GM12878 (cell line): ENCODE data around the gene SIPA1. TPM values are rescaled to one million over a fixed set of nuclear protein-coding genes. Genes with fewer than 3 reads are reported as not detected.

ENCODE experiments used
- ATF7 ChIP-seq: fragments of 450-650 bp; IDR thresholded peaks from 2 replicates; pipeline ENCODE4 v1.6.1; 2016; ENCODE audit warnings: low read depth, mild to moderate bottlenecking
- CBX3 ChIP-seq: fragments of 200-600 bp; sonication (generic); IDR thresholded peaks from 2 replicates; pipeline ENCODE4 v1.6.1; 2016; ENCODE audit warnings: low read depth, borderline replicate concordance
- CBX5 ChIP-seq: sonication (generic); IDR thresholded peaks from 2 replicates; pipeline ENCODE4 v1.6.1; 2016; ENCODE audit warnings: low read depth, moderate library complexity, mild to moderate bottlenecking, inconsistent platforms
- EED ChIP-seq: sonication (generic); IDR thresholded peaks from 2 replicates; pipeline ENCODE4 v1.6.1; 2016; ENCODE audit warnings: antibody characterized with exemption, low read depth
- EP300 ChIP-seq, 2 experiments: fragments of 150-350 bp in 1 of 2; IDR thresholded peaks; 2 replicates each; pipeline ENCODE4 v1.6.1; 2011 to 2012; ENCODE audit warnings: low read depth in 2 of 2, low read length in 2 of 2, borderline replicate concordance in 1 of 2, improper control_type of control experiment in 1 of 2, inconsistent platforms in 1 of 2; ENCODE audit not compliant: control insufficient read depth in 1 of 2
- ETV6 ChIP-seq, 2 experiments: fragments of 450-650 bp in 1 of 2; IDR thresholded peaks in 1 of 2; conservative IDR thresholded peaks in 1 of 2; 2 replicates each; pipeline ENCODE4 v1.6.1; 2014; ENCODE audit warnings: antibody characterized with exemption in 1 of 2, borderline replicate concordance in 1 of 2, low read depth in 1 of 2, mild to moderate bottlenecking in 1 of 2, moderate library complexity in 1 of 2
- FOXK2 ChIP-seq: fragments of 450-650 bp; IDR thresholded peaks from 2 replicates; pipeline ENCODE4 v1.6.1; 2017; ENCODE audit warnings: mild to moderate bottlenecking, moderate library complexity
- HDAC6 ChIP-seq: fragments of 200-600 bp; sonication (generic); IDR thresholded peaks from one replicate; pipeline ENCODE4 v1.8.0; 2017; ENCODE audit warnings: antibody characterized with exemption; ENCODE audit not compliant: unreplicated experiment
- IRF4 ChIP-seq: IDR thresholded peaks from 2 replicates; pipeline ENCODE4 v1.6.1; 2011; ENCODE audit warnings: low read depth, low read length
- MEF2A ChIP-seq: IDR thresholded peaks from 2 replicates; pipeline ENCODE4 v1.6.1; 2011; ENCODE audit warnings: low read depth, mild to moderate bottlenecking, low read length, moderate library complexity; ENCODE audit not compliant: insufficient read depth
- MYC ChIP-seq: IDR thresholded peaks from 2 replicates; pipeline ENCODE4 v1.6.1; 2011; ENCODE audit warnings: mild to moderate bottlenecking, low read length, moderate library complexity, inconsistent platforms; ENCODE audit not compliant: insufficient read depth, insufficient replicate concordance, insufficient read length, severe bottlenecking
- NFYA ChIP-seq: IDR thresholded peaks from 2 replicates; pipeline ENCODE4 v1.6.1; 2011; ENCODE audit warnings: low read depth, mild to moderate bottlenecking, low read length, improper control_type of control experiment, borderline replicate concordance
- SIX5 ChIP-seq: IDR thresholded peaks from 2 replicates; pipeline ENCODE4 v1.6.1; 2011; ENCODE audit warnings: mild to moderate bottlenecking, low read depth, low read length, moderate library complexity; ENCODE audit not compliant: severe bottlenecking
- SMAD5 ChIP-seq: IDR thresholded peaks from 2 replicates; pipeline ENCODE4 v1.6.1; 2016; ENCODE audit warnings: antibody characterized with exemption, low read depth
- TCF12 ChIP-seq: IDR thresholded peaks from 2 replicates; pipeline ENCODE4 v1.6.1; 2011; ENCODE audit warnings: low read depth, mild to moderate bottlenecking, low read length
- TCF3 ChIP-seq: IDR thresholded peaks from 2 replicates; pipeline ENCODE4 v1.6.1; 2012; ENCODE audit warnings: low read depth, mild to moderate bottlenecking, low read length, borderline replicate concordance; ENCODE audit not compliant: insufficient read depth
- YBX1 ChIP-seq: fragments of 450-650 bp; IDR thresholded peaks from 2 replicates; pipeline ENCODE4 v1.6.1; 2016; ENCODE audit warnings: antibody characterized with exemption
- polyA plus RNA-seq, 11 experiments: library from polyadenylated mRNA; depleted of rRNA in 4 of 11; unstranded in 6 of 11; stranded (reverse) in 5 of 11; fragments of >200 nt; fragmentation: Nextera tagmentation in 4 of 11; fragmentation: Illumina TruSeq in 1 of 11; extraction: Ambion mirVana in 4 of 11; extraction: Trizol in 1 of 11; gene quantifications; 1 replicate in 1 of 11; 2 replicates in 10 of 11; pipeline versions ENCODE4 v1.2.1 to v1.2.3, GENCODE V29; 2011 to 2016; ENCODE audit warnings: inconsistent platforms in 2 of 11, missing spikeins in 2 of 11, low read depth in 1 of 11
- total RNA-seq, 4 experiments: library from RNA; depleted of rRNA in 3 of 4; stranded (reverse); fragments of >200 nt in 3 of 4; fragmentation: Illumina TruSeq in 1 of 4; extraction: Trizol in 1 of 4; gene quantifications; 2 replicates each; pipeline versions ENCODE4 v1.2.1 to v1.2.3, GENCODE V29; 2013 to 2021
- TF ChIP-seq, protein P1 (sequence below): IDR thresholded peaks from 2 replicates; pipeline ENCODE4 v1.6.1; 2011; ENCODE audit warnings: mild to moderate bottlenecking, low read depth, low read length, moderate library complexity; ENCODE audit not compliant: insufficient replicate concordance
- TF ChIP-seq, protein P2 (sequence below): fragments of 450-650 bp; IDR thresholded peaks from 2 replicates; pipeline ENCODE4 v1.6.1; 2017; ENCODE audit warnings: mild to moderate bottlenecking
- TF ChIP-seq, protein P3 (sequence below): fragments of 450-650 bp; IDR thresholded peaks from 2 replicates; pipeline ENCODE4 v1.6.1; 2016; ENCODE audit warnings: mild to moderate bottlenecking

Gene SIPA1
- total and polyA plus RNA-seq, 10 of the 15 experiments (the other 5 are each of a cell fraction or from before 2014, with no cell fraction given) = 1.0 to 139 (median 33.4) TPM

DNA sequence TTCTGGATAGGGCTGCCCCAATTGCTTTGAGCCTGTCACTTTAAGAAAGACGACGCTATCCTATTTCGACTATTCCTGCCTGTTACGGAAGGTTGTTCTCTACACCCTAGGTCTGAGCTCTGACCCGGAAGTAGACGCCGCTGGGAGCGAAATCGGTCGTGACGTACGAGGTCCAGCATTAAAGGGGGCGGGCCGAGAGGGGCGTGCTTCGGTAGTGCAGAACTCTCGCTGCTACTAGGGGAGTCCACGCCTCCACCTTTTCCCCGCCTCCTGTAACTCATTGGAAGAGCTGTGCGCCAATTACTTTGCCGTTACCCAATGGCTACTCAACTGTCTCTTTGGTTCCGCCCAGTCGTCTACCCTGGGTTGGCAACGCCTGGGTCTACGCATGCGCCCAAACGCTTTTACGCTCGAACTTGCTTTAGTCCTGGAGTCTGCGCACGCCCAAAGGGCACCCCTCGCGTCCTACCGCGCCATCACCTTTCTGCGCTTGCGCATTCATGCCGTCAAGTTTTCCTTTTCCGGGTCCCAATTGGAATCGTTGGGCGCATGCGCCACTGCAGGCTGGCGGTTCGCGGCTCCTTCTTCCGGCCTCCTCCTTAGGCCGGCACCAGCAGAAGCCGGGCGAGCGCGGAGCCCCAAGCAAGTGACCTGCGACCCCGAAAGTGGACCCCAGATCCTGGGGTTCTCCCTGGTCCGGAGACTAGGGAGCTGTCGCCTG is 22.5 kb upstream of the SIPA1 start, which contains the start of gene PCNX3 (continued):
- TF ChIP-seq SIX5 = peak; percentile 75
- TF ChIP-seq CBX3 = no peak
- TF ChIP-seq ATF7 = peak; percentile 82
- TF ChIP-seq EED = no peak
- TF ChIP-seq ETV6 (conservative IDR thresholded peaks at IDR 0.05 in 1 of 2, IDR thresholded peaks at IDR 0.05 in 1 of 2; ENCODE audit: borderline replicate concordance in 1 of 2, low read depth in 1 of 2) = no peak
- 0 out of 2 replicates have a peak, but pooled peaks have one; percentile 21 for TF ChIP-seq IRF4
- no peak for TF ChIP-seq MEF2A
- no peak for TF ChIP-seq SMAD5
- TF ChIP-seq, protein P1, sequence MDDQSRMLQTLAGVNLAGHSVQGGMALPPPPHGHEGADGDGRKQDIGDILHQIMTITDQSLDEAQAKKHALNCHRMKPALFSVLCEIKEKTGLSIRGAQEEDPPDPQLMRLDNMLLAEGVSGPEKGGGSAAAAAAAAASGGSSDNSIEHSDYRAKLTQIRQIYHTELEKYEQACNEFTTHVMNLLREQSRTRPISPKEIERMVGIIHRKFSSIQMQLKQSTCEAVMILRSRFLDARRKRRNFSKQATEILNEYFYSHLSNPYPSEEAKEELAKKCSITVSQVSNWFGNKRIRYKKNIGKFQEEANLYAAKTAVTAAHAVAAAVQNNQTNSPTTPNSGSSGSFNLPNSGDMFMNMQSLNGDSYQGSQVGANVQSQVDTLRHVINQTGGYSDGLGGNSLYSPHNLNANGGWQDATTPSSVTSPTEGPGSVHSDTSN = peak; percentile 99
- TF ChIP-seq, protein P2, sequence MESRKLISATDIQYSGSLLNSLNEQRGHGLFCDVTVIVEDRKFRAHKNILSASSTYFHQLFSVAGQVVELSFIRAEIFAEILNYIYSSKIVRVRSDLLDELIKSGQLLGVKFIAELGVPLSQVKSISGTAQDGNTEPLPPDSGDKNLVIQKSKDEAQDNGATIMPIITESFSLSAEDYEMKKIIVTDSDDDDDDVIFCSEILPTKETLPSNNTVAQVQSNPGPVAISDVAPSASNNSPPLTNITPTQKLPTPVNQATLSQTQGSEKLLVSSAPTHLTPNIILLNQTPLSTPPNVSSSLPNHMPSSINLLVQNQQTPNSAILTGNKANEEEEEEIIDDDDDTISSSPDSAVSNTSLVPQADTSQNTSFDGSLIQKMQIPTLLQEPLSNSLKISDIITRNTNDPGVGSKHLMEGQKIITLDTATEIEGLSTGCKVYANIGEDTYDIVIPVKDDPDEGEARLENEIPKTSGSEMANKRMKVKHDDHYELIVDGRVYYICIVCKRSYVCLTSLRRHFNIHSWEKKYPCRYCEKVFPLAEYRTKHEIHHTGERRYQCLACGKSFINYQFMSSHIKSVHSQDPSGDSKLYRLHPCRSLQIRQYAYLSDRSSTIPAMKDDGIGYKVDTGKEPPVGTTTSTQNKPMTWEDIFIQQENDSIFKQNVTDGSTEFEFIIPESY = no peak
- 0 out of 2 replicates have a peak, but pooled peaks have one; percentile 28 for TF ChIP-seq TCF12
- no peak for TF ChIP-seq CBX5
- TF ChIP-seq NFYA = peak; percentile 76
- peak in 1 of 2 experiments; percentile 57; a peak in 2 of 4 replicates for TF ChIP-seq EP300 (IDR thresholded peaks at IDR 0.05; ENCODE audit: borderline replicate concordance in 1 of 2, control insufficient read depth in 1 of 2, low read depth in 2 of 2, low read length in 2 of 2)
- no peak for TF ChIP-seq MYC
- no peak for TF ChIP-seq YBX1
- TF ChIP-seq, protein P3, sequence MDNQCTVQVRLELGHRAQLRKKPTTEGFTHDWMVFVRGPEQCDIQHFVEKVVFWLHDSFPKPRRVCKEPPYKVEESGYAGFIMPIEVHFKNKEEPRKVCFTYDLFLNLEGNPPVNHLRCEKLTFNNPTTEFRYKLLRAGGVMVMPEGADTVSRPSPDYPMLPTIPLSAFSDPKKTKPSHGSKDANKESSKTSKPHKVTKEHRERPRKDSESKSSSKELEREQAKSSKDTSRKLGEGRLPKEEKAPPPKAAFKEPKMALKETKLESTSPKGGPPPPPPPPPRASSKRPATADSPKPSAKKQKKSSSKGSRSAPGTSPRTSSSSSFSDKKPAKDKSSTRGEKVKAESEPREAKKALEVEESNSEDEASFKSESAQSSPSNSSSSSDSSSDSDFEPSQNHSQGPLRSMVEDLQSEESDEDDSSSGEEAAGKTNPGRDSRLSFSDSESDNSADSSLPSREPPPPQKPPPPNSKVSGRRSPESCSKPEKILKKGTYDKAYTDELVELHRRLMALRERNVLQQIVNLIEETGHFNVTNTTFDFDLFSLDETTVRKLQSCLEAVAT = peak; percentile 100
- no peak for TF ChIP-seq HDAC6
- no peak for TF ChIP-seq TCF3
- TF ChIP-seq FOXK2 = peak; percentile 69; the same call in 1 of the 2 replicates
